GM19099 (cell line): ENCODE measurements around the gene AHCY.

Experiments used
- POLR2A ChIP-seq: IDR thresholded peaks from 3 replicates; pipeline ENCODE4 v1.6.1; 2011; ENCODE audit warnings: low read depth; ENCODE audit not compliant: insufficient read length; ENCODE audit errors: extremely low read depth

Gene AHCY

GRCh38 chr20:34302723-34303533, at the start of gene AHCY:
AHCY (minus strand) TSS chr20:34303355; CDS start chr20:34303270, 85 bp downstream.
- TF ChIP-seq POLR2A, result peak; percentile 81

GRCh38 chr20:34350095-34350494, 46.9 kb upstream of the AHCY start:
- no peak for TF ChIP-seq POLR2A

- no peak for TF ChIP-seq POLR2A
Observed at GRCh38 chr20:34347571-34347970, 44.4 kb upstream of the AHCY start.

GRCh38 chr20:34345402-34345736, 42.2 kb upstream of the AHCY start:
- no peak for TF ChIP-seq POLR2A

- no peak for TF ChIP-seq POLR2A
Observed at GRCh38 chr20:34344238-34344637, 41.1 kb upstream of the AHCY start.

GRCh38 chr20:34343458-34344211, 40.5 kb upstream of the AHCY start:
- no peak for TF ChIP-seq POLR2A

GRCh38 chr20:34337982-34338726, 35.0 kb upstream of the AHCY start:
- no peak for TF ChIP-seq POLR2A

GRCh38 chr20:34337544-34337943, 34.4 kb upstream of the AHCY start:
- no peak for TF ChIP-seq POLR2A

- no peak for TF ChIP-seq POLR2A
Observed at GRCh38 chr20:34334654-34335407, 31.7 kb upstream of the AHCY start.

GRCh38 chr20:34333786-34334185, 30.6 kb upstream of the AHCY start:
- no peak for TF ChIP-seq POLR2A

GRCh38 chr20:34332262-34332920, 29.2 kb upstream of the AHCY start:
- no peak for TF ChIP-seq POLR2A

GRCh38 chr20:34331838-34332237, 28.7 kb upstream of the AHCY start:
- no peak for TF ChIP-seq POLR2A

- TF ChIP-seq POLR2A, result no peak
Observed at GRCh38 chr20:34328928-34329677, 25.9 kb upstream of the AHCY start.

GRCh38 chr20:34324541-34324940, 21.4 kb upstream of the AHCY start:
- no peak for TF ChIP-seq POLR2A
